D721Med (cell line): Measurements from ENCODE around the gene UBE2E1.
A peak's percentile ranks its signal among the peaks of the same experiment; 100 is the strongest.
"Not testable (repeated sequence)": the region's sequence is repeated elsewhere in the genome, so short reads cannot be mapped to it uniquely, and the experiment has no call there.

ENCODE experiments used
- DNase-seq: peaks from one replicate; pipeline ENCODE4 v3.0.0; 2011; ENCODE audit warnings: low spot score; ENCODE audit not compliant: insufficient read length
- FAIRE-seq: peaks from 2 replicates; lab custom pipeline; 2011; peaks lifted over from hg19 to GRCh38; lab: Jason Lieb, UNC
- TF ChIP-seq, protein P1 (sequence below): IDR thresholded peaks from 2 replicates; pipeline ENCODE4 v1.5.1; 2012; ENCODE audit warnings: mild to moderate bottlenecking, control low read depth; ENCODE audit not compliant: insufficient read depth; ENCODE audit errors: missing control alignments

UBE2E1 gene

DNA sequence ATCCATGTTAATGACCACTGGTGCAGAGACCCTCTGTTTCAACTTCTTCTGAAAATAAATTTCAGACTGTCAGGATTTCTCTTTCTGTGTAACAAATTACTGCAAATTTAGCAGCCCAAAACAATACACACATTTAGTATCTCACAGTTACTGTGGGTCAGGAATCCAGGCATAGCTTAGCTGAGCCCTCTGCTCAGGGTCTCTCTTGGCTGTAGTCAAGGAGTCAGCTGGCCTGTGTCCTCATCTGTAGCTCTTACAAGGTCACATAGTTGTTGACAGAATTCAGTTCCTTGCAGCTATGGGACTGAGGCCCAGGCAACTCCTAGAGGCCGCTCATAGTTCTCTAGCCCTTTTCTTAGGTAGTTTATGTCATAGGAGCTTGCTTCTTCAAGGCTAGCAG lies 59.2 kb downstream of the UBE2E1 start:
- DNase-seq (no peak), FAIRE-seq (no peak)
- TF ChIP-seq, protein P1, sequence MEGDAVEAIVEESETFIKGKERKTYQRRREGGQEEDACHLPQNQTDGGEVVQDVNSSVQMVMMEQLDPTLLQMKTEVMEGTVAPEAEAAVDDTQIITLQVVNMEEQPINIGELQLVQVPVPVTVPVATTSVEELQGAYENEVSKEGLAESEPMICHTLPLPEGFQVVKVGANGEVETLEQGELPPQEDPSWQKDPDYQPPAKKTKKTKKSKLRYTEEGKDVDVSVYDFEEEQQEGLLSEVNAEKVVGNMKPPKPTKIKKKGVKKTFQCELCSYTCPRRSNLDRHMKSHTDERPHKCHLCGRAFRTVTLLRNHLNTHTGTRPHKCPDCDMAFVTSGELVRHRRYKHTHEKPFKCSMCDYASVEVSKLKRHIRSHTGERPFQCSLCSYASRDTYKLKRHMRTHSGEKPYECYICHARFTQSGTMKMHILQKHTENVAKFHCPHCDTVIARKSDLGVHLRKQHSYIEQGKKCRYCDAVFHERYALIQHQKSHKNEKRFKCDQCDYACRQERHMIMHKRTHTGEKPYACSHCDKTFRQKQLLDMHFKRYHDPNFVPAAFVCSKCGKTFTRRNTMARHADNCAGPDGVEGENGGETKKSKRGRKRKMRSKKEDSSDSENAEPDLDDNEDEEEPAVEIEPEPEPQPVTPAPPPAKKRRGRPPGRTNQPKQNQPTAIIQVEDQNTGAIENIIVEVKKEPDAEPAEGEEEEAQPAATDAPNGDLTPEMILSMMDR: no peak

DNA sequence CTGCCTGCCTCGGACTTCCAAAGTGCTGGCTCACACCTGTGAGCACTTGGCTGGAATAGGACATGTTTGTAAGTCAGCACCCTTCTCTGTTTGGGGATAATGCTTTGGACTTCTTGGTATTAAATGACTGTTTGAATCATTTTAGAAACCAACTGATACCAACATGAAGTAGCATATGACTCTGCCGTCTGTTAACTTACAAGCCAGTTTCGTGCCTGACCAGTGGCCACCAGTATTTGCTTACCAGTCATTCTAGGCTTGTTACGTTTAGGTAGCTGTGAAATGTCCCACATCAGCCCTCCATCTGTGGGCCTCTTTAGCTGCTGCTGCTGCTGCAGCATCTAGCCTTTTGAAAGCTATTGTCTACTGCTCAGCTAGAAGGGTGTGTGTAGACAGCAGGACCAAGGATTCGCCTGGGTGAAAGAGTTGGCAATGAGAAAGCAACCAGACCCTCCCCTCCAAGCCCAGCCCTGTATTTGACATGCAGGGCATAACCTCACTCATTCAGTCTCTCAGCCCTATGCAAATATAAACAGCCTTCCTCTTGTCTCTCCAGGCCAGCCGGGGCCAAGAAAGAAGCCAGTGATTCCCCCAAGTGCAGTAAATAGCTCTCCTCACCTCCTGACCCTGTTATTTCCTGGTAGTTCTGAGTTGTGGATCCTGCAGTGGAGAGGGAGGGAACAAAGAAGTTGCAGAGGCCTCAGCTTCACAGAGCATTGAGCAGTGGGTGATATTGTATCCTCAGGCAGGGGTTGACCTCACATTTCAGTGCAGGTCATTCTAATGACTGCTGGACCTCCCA lies 60.0 kb downstream of the UBE2E1 start:
- no peak for FAIRE-seq

DNA sequence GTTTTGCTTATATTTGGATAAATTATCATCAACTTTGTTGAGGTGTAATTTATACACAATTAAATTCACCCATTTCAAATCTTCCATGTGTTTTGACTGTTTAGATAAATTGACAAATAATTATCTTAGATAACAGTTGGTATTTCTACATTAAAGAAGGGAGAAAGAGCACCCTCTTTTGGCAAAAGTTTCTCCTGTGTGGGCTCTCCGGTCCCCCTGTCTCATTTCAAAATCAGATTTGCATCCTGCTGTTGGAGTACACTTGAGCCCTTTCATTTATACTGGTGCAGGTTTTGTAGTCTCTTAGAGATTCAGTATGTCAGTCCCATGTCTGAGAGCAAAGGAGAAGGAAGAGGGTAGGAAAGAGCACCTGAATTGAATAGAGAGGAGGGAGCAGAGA lies 61.6 kb downstream of the UBE2E1 start:
- DNase-seq (no peak), FAIRE-seq (no peak)
- TF ChIP-seq, protein P1: peak; percentile 40

More for the DNA sequence above, 60.0 kb downstream of the UBE2E1 start:
- DNase-seq: no peak
- TF ChIP-seq, protein P1: no peak

DNA sequence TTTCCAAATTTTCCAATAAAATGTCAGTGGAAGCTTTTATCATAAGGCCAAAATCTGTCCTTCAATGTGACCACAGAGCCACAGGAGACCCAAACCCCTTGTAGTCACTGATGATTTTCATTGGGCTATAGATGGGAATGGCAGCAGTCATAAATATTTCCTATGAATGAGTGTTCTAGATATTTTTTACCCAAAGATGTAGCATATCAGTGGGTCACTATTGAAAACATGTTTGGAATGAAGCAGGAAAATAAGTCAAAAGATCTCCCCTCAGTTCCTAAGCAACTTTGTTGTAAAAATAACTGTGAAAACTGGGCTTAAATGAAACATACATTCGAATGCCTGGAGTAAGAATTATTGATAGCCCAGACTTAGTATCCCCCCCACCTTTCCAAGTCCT lies 62.1 kb downstream of the UBE2E1 start:
- TF ChIP-seq, protein P1: no peak
- no peak for FAIRE-seq
- no peak for DNase-seq

DNA sequence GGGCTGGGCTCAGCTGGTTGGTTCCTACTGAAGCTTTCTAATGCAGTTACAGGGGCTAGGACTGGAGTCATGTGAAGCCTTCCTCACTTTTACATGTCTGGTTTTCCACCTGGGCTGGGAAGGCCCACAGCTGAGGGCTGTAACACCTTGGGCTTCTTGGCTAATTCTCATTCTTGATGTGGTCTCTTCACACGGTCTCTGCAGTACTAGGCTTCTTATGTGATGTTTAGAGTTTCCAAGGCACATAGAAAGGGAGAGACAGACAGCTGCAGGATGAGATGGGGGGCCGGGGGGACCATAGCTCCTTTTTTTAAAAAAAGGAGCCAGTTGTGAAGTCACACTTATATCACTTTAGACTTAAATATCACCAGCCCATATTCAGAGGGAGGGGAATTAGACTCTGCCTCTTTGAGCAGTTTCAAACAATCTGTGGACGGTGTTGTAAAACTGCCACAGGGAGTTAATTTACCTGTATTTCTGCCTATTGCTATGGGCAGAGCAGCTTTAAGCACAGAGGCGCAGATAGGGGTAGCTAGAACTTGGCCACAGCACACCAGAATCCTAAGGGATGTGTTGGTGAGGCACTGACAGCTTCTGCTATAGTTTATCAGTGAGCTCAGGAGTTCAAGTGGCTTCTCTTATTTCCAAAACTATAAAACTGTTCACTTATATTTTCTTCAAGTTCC lies 64.4 kb downstream of the UBE2E1 start:
- no peak for FAIRE-seq
- DNase-seq: no peak
- TF ChIP-seq, protein P1: no peak

DNA sequence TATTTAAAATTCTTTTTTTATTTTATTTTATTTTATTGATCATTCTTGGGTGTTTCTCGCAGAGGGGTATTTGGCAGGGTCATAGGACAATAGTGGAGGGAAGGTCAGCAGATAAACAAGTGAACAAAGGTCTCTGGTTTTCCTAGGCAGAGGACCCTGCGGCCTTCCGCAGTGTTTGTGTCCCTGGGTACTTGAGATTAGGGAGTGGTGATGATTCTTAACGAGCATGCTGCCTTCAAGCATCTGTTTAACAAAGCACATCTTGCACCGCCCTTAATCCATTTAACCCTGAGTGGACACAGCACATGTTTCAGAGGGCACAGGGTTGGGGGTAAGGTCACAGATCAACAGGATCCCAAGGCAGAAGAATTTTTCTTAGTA lies 64.9 kb downstream of the UBE2E1 start:
- not testable (repeated sequence) for DNase-seq, FAIRE-seq

DNA sequence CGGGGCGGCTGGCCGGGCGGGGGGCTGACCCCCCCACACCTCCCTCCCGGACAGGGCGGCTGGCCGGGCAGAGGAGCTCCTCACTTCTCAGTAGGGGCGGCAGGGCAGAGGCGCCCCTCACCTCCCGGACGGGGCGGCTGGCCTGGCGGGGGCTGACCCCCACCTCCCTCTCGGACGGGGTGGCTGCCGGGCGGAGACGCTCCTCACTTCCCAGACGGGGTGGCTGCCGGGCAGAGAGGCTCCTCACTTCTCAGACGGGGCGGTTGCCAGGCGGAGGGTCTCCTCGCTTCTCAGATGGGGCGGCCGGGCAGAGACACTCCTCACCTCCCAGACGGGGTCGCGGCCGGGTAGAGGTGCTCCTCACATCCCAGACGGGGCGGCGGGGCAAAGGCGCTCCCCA lies 65.6 kb downstream of the UBE2E1 start:
- FAIRE-seq, DNase-seq: not testable (repeated sequence)

DNA sequence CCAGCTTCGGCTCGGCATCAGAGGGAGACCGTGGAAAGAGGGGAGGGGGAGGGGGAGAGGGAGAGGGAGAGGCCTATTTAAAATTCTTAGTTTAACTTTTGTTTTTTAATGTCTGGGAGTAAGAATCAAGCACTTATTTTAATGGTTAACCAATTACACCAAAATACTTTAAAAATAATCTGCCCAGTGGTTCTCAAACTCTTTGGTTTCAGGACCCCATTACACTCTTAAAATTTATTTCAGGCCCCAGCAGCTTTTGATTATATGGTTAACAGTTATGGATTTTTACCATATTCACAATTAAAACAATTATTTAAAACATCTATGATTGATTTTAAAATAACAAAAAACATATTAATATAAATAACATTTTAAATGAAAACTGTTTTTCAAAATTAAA lies 66.6 kb downstream of the UBE2E1 start:
- FAIRE-seq (no peak), DNase-seq (no peak)
- TF ChIP-seq, protein P1: no peak
